ENCODE results near the gene STX19. TPM values are rescaled to one million over a fixed set of nuclear protein-coding genes. Genes with fewer than 3 reads are reported as not detected.
"Not testable (repeated sequence)": the region's sequence is repeated elsewhere in the genome, so short reads cannot be mapped to it uniquely, and the experiment has no call there.

The STX19 gene
- total RNA-seq, 2 experiments from 2014 or later, result not detected

- TF ChIP-seq EZH2phosphoT487 (IDR thresholded peaks at IDR 0.05; ENCODE audit: borderline replicate concordance, low read depth, low read length), result no peak
- TF ChIP-seq, protein P1, sequence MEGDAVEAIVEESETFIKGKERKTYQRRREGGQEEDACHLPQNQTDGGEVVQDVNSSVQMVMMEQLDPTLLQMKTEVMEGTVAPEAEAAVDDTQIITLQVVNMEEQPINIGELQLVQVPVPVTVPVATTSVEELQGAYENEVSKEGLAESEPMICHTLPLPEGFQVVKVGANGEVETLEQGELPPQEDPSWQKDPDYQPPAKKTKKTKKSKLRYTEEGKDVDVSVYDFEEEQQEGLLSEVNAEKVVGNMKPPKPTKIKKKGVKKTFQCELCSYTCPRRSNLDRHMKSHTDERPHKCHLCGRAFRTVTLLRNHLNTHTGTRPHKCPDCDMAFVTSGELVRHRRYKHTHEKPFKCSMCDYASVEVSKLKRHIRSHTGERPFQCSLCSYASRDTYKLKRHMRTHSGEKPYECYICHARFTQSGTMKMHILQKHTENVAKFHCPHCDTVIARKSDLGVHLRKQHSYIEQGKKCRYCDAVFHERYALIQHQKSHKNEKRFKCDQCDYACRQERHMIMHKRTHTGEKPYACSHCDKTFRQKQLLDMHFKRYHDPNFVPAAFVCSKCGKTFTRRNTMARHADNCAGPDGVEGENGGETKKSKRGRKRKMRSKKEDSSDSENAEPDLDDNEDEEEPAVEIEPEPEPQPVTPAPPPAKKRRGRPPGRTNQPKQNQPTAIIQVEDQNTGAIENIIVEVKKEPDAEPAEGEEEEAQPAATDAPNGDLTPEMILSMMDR (conservative IDR thresholded peaks at IDR 0.05; ENCODE audit: low read length), result no peak
- Histone ChIP-seq H3K36me3 (ENCODE audit: insufficient read depth, low read length) (no peaks in the 10 kb centered on the region), H3K4me2 (ENCODE audit: low read length) (no peak overlapping the region), H3K79me2 (ENCODE audit: insufficient read depth, low read depth, low read length) (no peaks in the 10 kb centered on the region), H3K4me3 (ENCODE audit: low read depth, low read length, poor library complexity, severe bottlenecking) (no peak overlapping the region), H3K4me1 (ENCODE audit: insufficient read depth, low read length, poor library complexity, severe bottlenecking) (peaks cover 6% of the 10 kb centered on the region), H4K20me1 (ENCODE audit: insufficient read depth, low read length) (no peaks in the 10 kb centered on the region), H3K27ac (ENCODE audit: low read depth, low read length, poor library complexity, severe bottlenecking) (no peak overlapping the region), H3K9me3 (ENCODE audit: low read length) (no peaks in the 10 kb centered on the region), H2AFZ (ENCODE audit: low read length) (no peak overlapping the region), H3K9me2 (ENCODE audit: insufficient read depth, low read length) (no peaks in the 10 kb centered on the region)
- no peak for DNase-seq (ENCODE audit: low spot score)
- POLR2A ChIA-PET, result no interaction called here
- no TSS peak for BruUV-seq (replicated peaks)
- intact Hi-C loops (cut with micrococcal nuclease; ENCODE audit: unreplicated experiment), result no loop called here
- CTCF ChIA-PET (ENCODE audit: unreplicated experiment), result interaction anchor here (1.1 kb wide), 1 partner anchor 12 kb away, joined by 4 read pairs; no protein-coding TSS in a partner anchor
These were observed 59.0 kb downstream of the STX19 start for GRCh38 chr3:93969443-93969842.

- H3K4me2 ChIP-seq (ENCODE audit: low read length); H2AFZ ChIP-seq (ENCODE audit: low read length); intact Hi-C loops (cut with micrococcal nuclease; ENCODE audit: unreplicated experiment); H3K4me3 ChIP-seq (ENCODE audit: low read depth, low read length, poor library complexity, severe bottlenecking); H3K36me3 ChIP-seq (ENCODE audit: insufficient read depth, low read length); CTCF ChIA-PET (ENCODE audit: unreplicated experiment); H3K79me2 ChIP-seq (ENCODE audit: insufficient read depth, low read depth, low read length); DNase-seq (ENCODE audit: low spot score); H3K9me2 ChIP-seq (ENCODE audit: insufficient read depth, low read length); H4K20me1 ChIP-seq (ENCODE audit: insufficient read depth, low read length); H3K27ac ChIP-seq (ENCODE audit: low read depth, low read length, poor library complexity, severe bottlenecking); BruUV-seq (replicated peaks); H3K9me3 ChIP-seq (ENCODE audit: low read length); POLR2A ChIA-PET; H3K4me1 ChIP-seq (ENCODE audit: insufficient read depth, low read length, poor library complexity, severe bottlenecking): not testable (repeated sequence)
These were observed 63.3 kb downstream of the STX19 start for GRCh38 chr3:93965106-93965505.

Small RNA genes lying within 50 kb of the gene (small RNA-seq; reads per million reads assigned to genes)
- not detected for gene RF00019
- not detected for gene RNU6-511P

Other genes with a start within 250 kb of the STX19 start
- 0.09 TPM in 1 of 2 replicates, not detected in the other for gene PROS1, start 54.7 kb downstream of the STX19 start, total RNA-seq (2014; rRNA removed; shearing (Covaris generic))
- not detected in 2 replicates for gene PROS1, start 54.7 kb downstream of the STX19 start, total RNA-seq (2022)
- 5.4 and 5.9 TPM in 2 replicates for gene ARL13B, start 48.4 kb downstream of the STX19 start, total RNA-seq (2014; rRNA removed; shearing (Covaris generic))
- gene ARL13B, start 48.4 kb downstream of the STX19 start, total RNA-seq (2022), result 11.3 and 12.0 TPM in 2 replicates
- 4.5 and 5.0 TPM in 2 replicates for gene DHFR2, start 34.3 kb upstream of the STX19 start, total RNA-seq (2014; rRNA removed; shearing (Covaris generic))
- gene DHFR2, start 34.3 kb upstream of the STX19 start, total RNA-seq (2022), result 5.7 and 8.2 TPM in 2 replicates
- 10.4 and 16.4 TPM in 2 replicates for gene NSUN3, start 34.5 kb upstream of the STX19 start, total RNA-seq (2014; rRNA removed; shearing (Covaris generic))
- gene NSUN3, start 34.5 kb upstream of the STX19 start, total RNA-seq (2022), result 13.5 and 17.7 TPM in 2 replicates

Measured in OCI-LY7 (cell line).